ENCODE measurements around the gene CEP68. TPM values are rescaled to one million over a fixed set of nuclear protein-coding genes. Genes with fewer than 3 reads are reported as not detected.
A peak's percentile ranks its signal among the peaks of the same experiment; 100 is the strongest.

Gene CEP68
- total RNA-seq, 2 donors from 2014 or later: 12.5 to 12.7 TPM

DNA sequence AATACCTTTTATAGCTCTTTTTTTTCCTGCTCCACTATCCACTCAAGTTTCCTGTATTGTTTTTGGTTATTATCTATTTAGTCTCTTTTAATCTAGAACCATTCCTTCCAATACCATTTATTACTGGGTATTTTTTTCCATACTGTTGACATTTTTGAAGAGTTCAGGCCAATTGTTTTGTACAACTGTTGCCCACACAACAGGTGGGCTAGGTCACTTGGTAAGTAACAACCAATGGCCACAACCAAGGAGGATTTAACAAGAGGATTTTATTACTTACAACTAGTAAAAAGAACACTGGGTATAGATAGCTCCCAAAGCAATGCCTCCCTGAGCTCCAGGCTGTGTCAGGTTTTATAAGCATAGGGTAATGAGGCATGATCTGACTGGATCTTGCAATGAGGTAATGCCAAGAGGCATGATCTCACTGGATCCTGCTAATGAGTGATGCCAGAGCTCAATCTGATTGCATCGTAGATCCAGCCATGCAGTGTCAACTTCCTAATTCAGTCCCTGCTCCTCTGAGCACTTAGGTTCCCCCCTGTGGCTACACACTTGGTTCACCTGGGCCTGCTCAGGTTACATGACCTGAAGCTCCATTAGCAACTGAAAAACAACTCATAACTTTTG is 7.1 kb upstream of the CEP68 start:
- Histone ChIP-seq H3K36me3 (no peaks in the 10 kb centered on the region), H3K27me3 (no peaks in the 10 kb centered on the region), H3K4me3 (no peak overlapping the region), H3K27ac (no peak overlapping the region), H3K4me1 (no peaks in the 10 kb centered on the region), H3K9me3 (no peaks in the 10 kb centered on the region)
- DNase-seq (ENCODE audit: low spot score): no peak
- TF ChIP-seq, protein P1, sequence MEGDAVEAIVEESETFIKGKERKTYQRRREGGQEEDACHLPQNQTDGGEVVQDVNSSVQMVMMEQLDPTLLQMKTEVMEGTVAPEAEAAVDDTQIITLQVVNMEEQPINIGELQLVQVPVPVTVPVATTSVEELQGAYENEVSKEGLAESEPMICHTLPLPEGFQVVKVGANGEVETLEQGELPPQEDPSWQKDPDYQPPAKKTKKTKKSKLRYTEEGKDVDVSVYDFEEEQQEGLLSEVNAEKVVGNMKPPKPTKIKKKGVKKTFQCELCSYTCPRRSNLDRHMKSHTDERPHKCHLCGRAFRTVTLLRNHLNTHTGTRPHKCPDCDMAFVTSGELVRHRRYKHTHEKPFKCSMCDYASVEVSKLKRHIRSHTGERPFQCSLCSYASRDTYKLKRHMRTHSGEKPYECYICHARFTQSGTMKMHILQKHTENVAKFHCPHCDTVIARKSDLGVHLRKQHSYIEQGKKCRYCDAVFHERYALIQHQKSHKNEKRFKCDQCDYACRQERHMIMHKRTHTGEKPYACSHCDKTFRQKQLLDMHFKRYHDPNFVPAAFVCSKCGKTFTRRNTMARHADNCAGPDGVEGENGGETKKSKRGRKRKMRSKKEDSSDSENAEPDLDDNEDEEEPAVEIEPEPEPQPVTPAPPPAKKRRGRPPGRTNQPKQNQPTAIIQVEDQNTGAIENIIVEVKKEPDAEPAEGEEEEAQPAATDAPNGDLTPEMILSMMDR (IDR thresholded peaks at IDR 0.05): no peak

DNA sequence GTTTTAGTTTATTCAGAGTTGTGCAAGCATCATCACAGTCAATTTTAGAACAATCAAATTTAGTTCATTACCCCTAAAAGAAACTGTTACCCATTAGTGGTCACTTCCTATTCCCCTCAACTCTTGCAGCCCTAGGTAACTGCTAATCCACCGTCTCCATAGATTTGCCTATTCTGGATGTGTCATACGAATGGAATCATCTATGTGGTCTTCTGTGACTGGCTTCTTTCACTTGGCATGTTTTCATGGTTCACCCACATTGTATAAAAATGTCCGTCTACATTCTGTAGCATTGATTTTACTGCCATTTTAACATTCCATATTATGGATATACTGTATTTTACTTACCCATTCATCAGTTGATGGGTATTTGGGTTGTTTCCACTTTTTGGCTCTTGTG is 5.3 kb upstream of the CEP68 start:
- Histone ChIP-seq H3K4me3 (no peak overlapping the region), H3K27me3 (no peaks in the 10 kb centered on the region), H3K36me3 (no peaks in the 10 kb centered on the region), H3K9me3 (no peaks in the 10 kb centered on the region), H3K27ac (no peak overlapping the region), H3K4me1 (peaks cover 0 to 6% of the 10 kb centered on the region in 2 donors)
- no peak for DNase-seq (ENCODE audit: low spot score)
- TF ChIP-seq, protein P1 (IDR thresholded peaks at IDR 0.05): no peak

DNA sequence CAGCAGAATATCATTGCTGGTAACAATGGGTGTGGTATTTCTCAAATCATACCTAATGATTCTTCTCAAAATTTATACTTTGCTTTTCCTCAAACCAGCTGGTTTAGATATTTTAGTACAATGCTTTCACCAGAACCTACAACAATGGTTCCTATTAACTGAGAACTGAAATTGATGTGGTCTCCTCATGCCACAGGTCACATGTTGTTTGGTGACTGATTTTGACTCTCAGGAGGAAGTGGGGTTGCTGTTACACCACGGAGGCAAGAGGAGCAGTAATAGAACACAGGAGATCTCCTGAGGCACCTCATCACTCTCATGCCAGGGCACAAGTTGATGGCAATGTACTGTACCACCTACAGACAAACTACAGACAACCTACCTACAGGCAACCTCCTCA is 3.0 kb upstream of the CEP68 start:
- Histone ChIP-seq H3K27ac (no peak overlapping the region), H3K9me3 (no peaks in the 10 kb centered on the region), H3K27me3 (no peaks in the 10 kb centered on the region), H3K4me1 (peaks cover 0 to 19% of the 10 kb centered on the region in 2 donors), H3K4me3 (no peak overlapping the region), H3K36me3 (no peaks in the 10 kb centered on the region)
- TF ChIP-seq, protein P1 (IDR thresholded peaks at IDR 0.05): no peak
- DNase-seq (ENCODE audit: low spot score): no peak

DNA sequence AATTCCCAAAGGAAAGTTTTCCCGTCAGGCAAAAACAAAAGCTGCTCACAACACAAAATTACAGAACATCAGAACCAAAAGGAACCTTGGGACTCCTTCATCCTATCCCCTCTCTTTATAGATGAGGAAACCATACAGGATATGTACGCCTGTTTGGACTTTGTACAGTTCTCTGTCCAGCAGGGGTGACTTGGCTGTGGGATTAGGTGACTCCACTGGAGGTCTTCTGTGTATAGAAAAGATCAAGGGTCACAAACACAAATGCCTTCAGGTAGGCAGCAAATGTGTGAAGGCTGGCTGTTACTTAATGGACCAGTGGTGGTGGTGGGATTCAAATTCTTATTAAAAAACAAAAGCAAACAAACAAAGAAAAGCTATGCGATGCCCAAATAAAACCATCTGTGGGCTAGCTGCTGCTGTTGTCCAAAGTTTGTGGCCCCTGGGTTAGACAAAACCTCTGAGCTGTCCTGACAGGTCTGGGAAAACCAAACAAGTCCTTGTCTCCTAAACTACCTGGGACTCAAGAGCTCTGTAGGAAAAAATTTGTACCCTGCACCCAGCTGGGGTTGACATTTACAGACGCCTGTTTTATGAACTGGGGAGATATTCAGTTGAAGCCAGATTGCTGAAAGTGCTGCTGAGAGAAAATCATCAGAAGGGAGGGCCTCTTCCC is 1.3 kb upstream of the CEP68 start:
- H3K4me1 ChIP-seq: peaks cover 0 to 34% of the 10 kb centered on the region in 2 donors

DNA sequence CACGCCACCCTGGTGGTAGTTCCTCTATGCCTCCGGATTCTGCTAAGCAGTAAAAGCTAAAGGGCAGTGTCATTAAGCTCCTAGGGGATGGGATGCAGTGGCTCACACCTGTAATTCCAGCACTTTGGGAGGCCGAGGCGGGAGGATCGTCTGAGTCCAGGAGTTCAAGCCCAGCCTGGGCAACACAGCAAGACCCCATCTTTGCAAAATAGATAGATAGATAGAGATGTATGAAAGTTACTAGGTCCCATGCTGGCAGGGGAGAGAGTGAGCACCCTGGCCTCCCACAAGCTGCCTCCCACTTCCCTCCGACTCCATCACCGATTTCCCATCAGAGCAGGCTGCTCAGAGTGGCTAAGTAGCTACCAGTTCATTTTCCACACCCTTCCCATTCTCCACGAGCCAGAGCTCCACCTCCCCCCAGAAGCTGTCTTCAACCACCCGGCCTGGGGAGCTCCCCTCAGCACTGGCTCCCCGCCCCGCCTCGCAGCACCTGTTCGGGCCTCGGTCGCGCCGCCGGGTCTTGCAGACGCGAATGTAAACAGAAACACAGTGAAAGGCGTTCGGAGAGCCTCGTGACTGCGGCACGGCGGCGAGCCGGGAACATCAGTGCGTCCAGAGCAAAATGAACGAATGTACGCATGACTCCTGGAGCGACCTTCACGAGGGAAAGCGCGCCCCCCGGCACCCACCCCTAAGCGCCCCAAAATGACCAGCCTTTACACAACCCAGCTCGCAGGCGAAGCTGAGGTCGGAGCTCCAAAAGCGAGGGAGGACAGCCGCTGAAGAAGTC is 598 bp upstream of the CEP68 start:
- Histone ChIP-seq H3K4me1 (peaks cover 0 to 39% of the 10 kb centered on the region in 2 donors), H3K4me3 (peak overlapping the region; percentile 77 to 92), H3K27ac (peak overlapping the region; percentile 88 to 91), H3K27me3 (no peaks in the 10 kb centered on the region), H3K9me3 (no peaks in the 10 kb centered on the region), H3K36me3 (no peaks in the 10 kb centered on the region)
- TF ChIP-seq, protein P1 (IDR thresholded peaks at IDR 0.05): no peak
- DNase-seq (ENCODE audit: low spot score): no peak

More for the DNA sequence above, 1.3 kb upstream of the CEP68 start:
- TF ChIP-seq, protein P1 (IDR thresholded peaks at IDR 0.05): no peak
- Histone ChIP-seq H3K27me3 (no peaks in the 10 kb centered on the region), H3K9me3 (no peaks in the 10 kb centered on the region), H3K36me3 (no peaks in the 10 kb centered on the region), H3K27ac (no peak overlapping the region), H3K4me3 (peak overlapping the region in 1 of 2 donors; percentile 92)
- no peak for DNase-seq (ENCODE audit: low spot score)
